Activated CD8-positive, alpha-beta memory T cell treated with anti-CD3 and anti-CD28 coated beads, Interleukin-2, amount 10 ng/mL, durations not matched to agents 7 days and 5 days (primary cell): ENCODE data around the gene FLOT1. TPM values are rescaled to one million over a fixed set of nuclear protein-coding genes. Genes with fewer than 3 reads are reported as not detected.
"Not testable (repeated sequence)": the region's sequence is repeated elsewhere in the genome, so short reads cannot be mapped to it uniquely, and the experiment has no call there.

Experiments used
- ATAC-seq: fragments of 150-1000 bp; cut with Tn5 transposase; one replicate; pipeline ENCODE4 v1.10.0; 2021; ENCODE audit warnings: moderate library complexity
- CTCF ChIA-PET: fragments of 350-600 bp; sonication (Branson Sonifier 250); formaldehyde crosslinking; loops from one replicate; lab custom pipeline; 2021; ENCODE audit warnings: antibody characterized with exemption; lab: Charles Lee
- DNase-seq: peaks from one replicate; pipeline ENCODE4 v3.0.0-alpha.2; 2020
- H3K27ac Mint-ChIP-seq: one replicate; pipeline ENCODE4 v1.8.0; 2021; ENCODE audit warnings: mild to moderate bottlenecking, mixed read lengths
- H3K27me3 Mint-ChIP-seq: one replicate; pipeline ENCODE4 v1.8.0; 2021; ENCODE audit warnings: mixed read lengths
- H3K36me3 Mint-ChIP-seq: one replicate; pipeline ENCODE4 v1.8.0; 2021; ENCODE audit warnings: mild to moderate bottlenecking, mixed read lengths
- H3K4me1 Mint-ChIP-seq: one replicate; pipeline ENCODE4 v1.8.0; 2021; ENCODE audit warnings: mixed read lengths
- H3K4me3 Mint-ChIP-seq: one replicate; pipeline ENCODE4 v1.8.0; 2021; ENCODE audit warnings: mild to moderate bottlenecking, moderate library complexity, mixed read lengths
- H3K9me3 Mint-ChIP-seq: one replicate; pipeline ENCODE4 v1.8.0; 2022; ENCODE audit warnings: low read depth, mixed read lengths
- total RNA-seq, 2 experiments: library from RNA; stranded (reverse); gene quantifications; one replicate each; pipeline ENCODE4 v1.2.3, GENCODE V29; 2021

The FLOT1 gene
- total RNA-seq, 2 experiments from 2014 or later: 165 to 184 TPM

DNA sequence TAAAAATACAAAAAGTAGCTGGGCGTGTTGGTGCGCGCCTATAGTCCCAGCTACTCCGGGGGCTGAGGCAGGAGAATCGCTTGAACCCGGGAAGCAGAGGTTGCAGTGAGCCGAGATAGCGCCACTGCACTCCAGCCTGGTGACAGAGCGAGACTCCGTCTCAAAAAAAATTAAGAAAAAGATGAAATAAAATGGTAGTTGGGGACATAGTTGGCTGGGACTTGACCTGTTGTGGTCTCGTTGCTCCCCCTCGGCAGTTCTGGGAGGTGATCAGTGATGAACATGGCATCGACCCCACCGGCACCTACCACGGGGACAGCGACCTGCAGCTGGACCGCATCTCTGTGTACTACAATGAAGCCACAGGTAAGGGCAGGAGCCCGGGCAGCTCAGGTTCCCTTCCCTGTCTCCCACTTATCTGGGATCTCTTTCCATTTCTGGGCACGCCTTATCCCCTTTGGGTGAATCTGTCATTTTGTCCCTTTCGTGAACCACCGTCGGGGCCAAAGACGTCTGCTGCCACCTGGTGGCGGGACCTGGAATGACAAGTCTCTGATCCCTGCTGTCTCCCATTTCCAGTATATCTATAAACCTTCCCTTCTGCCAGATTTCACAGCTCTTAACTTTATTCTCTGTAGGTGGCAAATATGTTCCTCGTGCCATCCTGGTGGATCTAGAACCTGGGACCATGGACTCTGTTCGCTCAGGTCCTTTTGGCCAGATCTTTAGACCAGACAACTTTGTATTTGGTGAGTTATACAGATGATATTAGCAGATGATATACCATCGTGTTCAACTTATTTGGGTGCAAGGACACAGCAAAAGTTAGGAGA is 20.0 kb downstream of the FLOT1 start:
- H3K4me1 Mint-ChIP-seq: peaks cover 47% of the 10 kb centered on the region
- H3K9me3 Mint-ChIP-seq: no peaks in the 10 kb centered on the region
- H3K27me3 Mint-ChIP-seq: no peaks in the 10 kb centered on the region
- peaks cover 60% of the 10 kb centered on the region for H3K36me3 Mint-ChIP-seq
- H3K27ac Mint-ChIP-seq: peak overlapping the region; percentile 95
- DNase-seq (peak; percentile 89), ATAC-seq (no peak)
- CTCF ChIA-PET: interaction anchor here (0.5 to 32.1 kb wide), 27 partner anchors 9 to 365 kb away, joined by 3 to 936 read pairs (median 6); partner anchors contain the start of genes DHX16, FLOT1, MRPS18B and NRM
- H3K4me3 Mint-ChIP-seq: peak overlapping the region; percentile 99

GRCh38 chr6:30722025-30722279 is 20.5 kb downstream of the FLOT1 start:
- ATAC-seq, H3K27me3 Mint-ChIP-seq, H3K9me3 Mint-ChIP-seq: not testable (repeated sequence)
- peaks cover 50% of the 10 kb centered on the region for H3K4me1 Mint-ChIP-seq
- peak overlapping the region; percentile 99 for H3K4me3 Mint-ChIP-seq
- H3K36me3 Mint-ChIP-seq: peaks cover 63% of the 10 kb centered on the region
- peak overlapping the region; percentile 95 for H3K27ac Mint-ChIP-seq
- peak; percentile 57 for DNase-seq
- CTCF ChIA-PET: interaction anchor here (0.5 to 32.1 kb wide), 25 partner anchors 9 to 365 kb away, joined by 3 to 936 read pairs (median 7); partner anchors contain the start of genes DHX16, FLOT1, MRPS18B and NRM

- CTCF ChIA-PET: interaction anchor here (0.8 to 32.1 kb wide), 22 partner anchors 9 to 239 kb away, joined by 3 to 936 read pairs (median 8); partner anchors contain the start of genes DHX16, FLOT1, MRPS18B and NRM
- no peaks in the 10 kb centered on the region for H3K9me3 Mint-ChIP-seq
- H3K27me3 Mint-ChIP-seq: no peaks in the 10 kb centered on the region
- ATAC-seq (peak; percentile 24), DNase-seq (peak; percentile 93)
- peaks cover 64% of the 10 kb centered on the region for H3K36me3 Mint-ChIP-seq
- peak overlapping the region; percentile 99 for H3K4me3 Mint-ChIP-seq
- peaks cover 55% of the 10 kb centered on the region for H3K4me1 Mint-ChIP-seq
- H3K27ac Mint-ChIP-seq: peak overlapping the region; percentile 95
Measured at GRCh38 chr6:30721198-30722024, 21.1 kb downstream of the FLOT1 start.

GRCh38 chr6:30720738-30721197 is 21.7 kb downstream of the FLOT1 start:
- DNase-seq (peak; percentile 86), ATAC-seq (no peak)
- H3K4me3 Mint-ChIP-seq: peak overlapping the region; percentile 99
- CTCF ChIA-PET: interaction anchor here (0.7 to 32.1 kb wide), 13 partner anchors 8 to 180 kb away, joined by 3 to 936 read pairs (median 16); partner anchors contain the start of genes DHX16 and FLOT1
- no peaks in the 10 kb centered on the region for H3K9me3 Mint-ChIP-seq
- H3K4me1 Mint-ChIP-seq: peaks cover 58% of the 10 kb centered on the region
- H3K27ac Mint-ChIP-seq: peak overlapping the region; percentile 95
- H3K36me3 Mint-ChIP-seq: peaks cover 64% of the 10 kb centered on the region
- no peaks in the 10 kb centered on the region for H3K27me3 Mint-ChIP-seq

- H3K27me3 Mint-ChIP-seq: no peaks in the 10 kb centered on the region
- H3K4me1 Mint-ChIP-seq: peaks cover 58% of the 10 kb centered on the region
- no peaks in the 10 kb centered on the region for H3K9me3 Mint-ChIP-seq
- CTCF ChIA-PET: interaction anchor here (0.7 to 32.1 kb wide), 13 partner anchors 9 to 179 kb away, joined by 3 to 936 read pairs (median 5); partner anchors contain the start of genes DHX16, FLOT1, MRPS18B and PPP1R10
- peaks cover 64% of the 10 kb centered on the region for H3K36me3 Mint-ChIP-seq
- H3K4me3 Mint-ChIP-seq: peak within 1 kb of the TSS; percentile 99
- ATAC-seq: peak; percentile 72
- H3K27ac Mint-ChIP-seq: peak within 1 kb of the TSS; percentile 95
- peak; percentile 98 for DNase-seq
Measured at GRCh38 chr6:30719791-30720737, 22.4 kb downstream of the FLOT1 start, which contains the start of gene TUBB. TUBB (plus strand) TSS chr6:30720352; CDS start chr6:30720507, 155 bp downstream.

GRCh38 chr6:30719356-30719755 is 23.1 kb downstream of the FLOT1 start:
- CTCF ChIA-PET: interaction anchor here (1.2 to 32.1 kb wide), 7 partner anchors 8 to 178 kb away, joined by 3 to 936 read pairs (median 4); partner anchors contain the start of genes DHX16, MRPS18B and PPP1R10
- Mint-ChIP-seq H3K4me1 (peaks cover 56% of the 10 kb centered on the region), H3K27me3 (no peaks in the 10 kb centered on the region), H3K9me3 (no peaks in the 10 kb centered on the region), H3K36me3 (peaks cover 63% of the 10 kb centered on the region), H3K27ac (peak overlapping the region; percentile 95), H3K4me3 (peak overlapping the region; percentile 99)
- no peak for ATAC-seq
- no peak for DNase-seq

- Mint-ChIP-seq H3K27ac (peak overlapping the region; percentile 100), H3K36me3 (peaks cover 58% of the 10 kb centered on the region), H3K4me3 (peak overlapping the region; percentile 99), H3K4me1 (peaks cover 49% of the 10 kb centered on the region)
- CTCF ChIA-PET: interaction anchor here (0.8 to 32.1 kb wide), 8 partner anchors 13 to 122 kb away, joined by 3 to 936 read pairs (median 4); partner anchors contain the start of genes DHX16, MRPS18B and PPP1R10
- H3K9me3 Mint-ChIP-seq, H3K27me3 Mint-ChIP-seq, ATAC-seq, DNase-seq: not testable (repeated sequence)
Measured at GRCh38 chr6:30717845-30718720, 24.4 kb downstream of the FLOT1 start.

DNA sequence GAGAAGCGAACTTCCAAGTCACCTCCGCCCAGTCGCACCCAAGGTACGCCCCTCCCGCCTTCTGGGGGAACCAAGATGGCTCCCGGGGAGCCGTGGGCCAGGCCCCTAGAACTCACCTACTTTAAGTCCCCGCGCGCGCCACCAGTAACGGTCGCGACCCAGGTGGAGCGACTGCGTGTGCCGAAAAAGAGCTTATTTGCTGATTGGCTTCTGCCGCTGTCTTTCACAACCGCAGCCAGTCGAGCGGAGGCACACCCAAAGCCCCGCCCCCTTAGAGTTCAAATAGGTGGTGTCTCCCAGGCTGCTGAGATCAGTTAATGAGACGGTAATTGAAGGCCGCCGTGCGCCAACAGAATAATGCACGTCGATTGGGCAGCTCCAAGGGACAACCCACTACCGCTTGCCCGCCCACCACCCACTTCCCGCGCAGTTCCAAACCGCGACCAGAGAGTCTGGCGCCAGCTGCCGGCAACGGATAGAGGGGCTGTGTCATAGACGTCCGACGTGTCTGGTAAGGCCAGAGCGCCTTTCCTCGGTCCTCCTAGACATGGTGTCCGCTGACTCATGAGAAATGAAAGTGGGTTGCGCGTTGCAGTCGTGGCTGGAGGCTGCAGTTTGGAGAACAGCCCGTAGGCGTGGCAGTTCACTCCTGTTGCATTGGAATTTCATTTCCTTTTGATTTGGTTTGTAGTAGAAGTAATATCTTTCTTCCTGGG is 25.2 kb downstream of the FLOT1 start, which contains the start of gene MDC1:
TSS of gene MDC1 (minus strand) at position 153 of the 716 bp plus-strand sequence. CDS start 2,106 bp downstream, outside the sequence.
- Mint-ChIP-seq H3K27ac (peak within 1 kb of the TSS; percentile 100), H3K36me3 (peaks cover 57% of the 10 kb centered on the region), H3K27me3 (no peaks in the 10 kb centered on the region), H3K9me3 (no peaks in the 10 kb centered on the region), H3K4me3 (peak within 1 kb of the TSS; percentile 99), H3K4me1 (peaks cover 51% of the 10 kb centered on the region)
- ATAC-seq (peak; percentile 79), DNase-seq (peak; percentile 100)
- CTCF ChIA-PET: interaction anchor here (0.7 to 32.1 kb wide), 8 partner anchors 13 to 235 kb away, joined by 3 to 936 read pairs (median 4); partner anchors contain the start of gene DHX16

DNA sequence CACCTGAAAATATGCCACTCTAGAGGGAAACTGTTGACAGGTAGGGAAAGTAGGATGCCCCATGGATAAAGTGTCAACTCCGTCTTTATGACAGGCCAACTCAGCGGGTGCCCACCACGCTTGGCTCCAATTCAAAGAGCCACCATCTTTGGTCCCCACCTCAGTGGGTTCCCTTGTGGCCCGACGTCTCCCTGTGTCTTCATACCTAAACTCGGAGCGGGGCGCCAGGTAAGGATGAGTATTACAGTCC is 25.7 kb downstream of the FLOT1 start:
- Mint-ChIP-seq H3K4me3 (peak overlapping the region; percentile 99), H3K27ac (peak overlapping the region; percentile 100), H3K27me3 (no peaks in the 10 kb centered on the region), H3K36me3 (peaks cover 55% of the 10 kb centered on the region), H3K4me1 (peaks cover 56% of the 10 kb centered on the region), H3K9me3 (no peaks in the 10 kb centered on the region)
- DNase-seq (no peak), ATAC-seq (no peak)
- CTCF ChIA-PET: interaction anchor here (0.7 to 32.1 kb wide), 7 partner anchors 13 to 235 kb away, joined by 3 to 936 read pairs (median 5); partner anchors contain the start of gene DHX16

GRCh38 chr6:30714263-30714662 is 28.2 kb downstream of the FLOT1 start:
- no peak overlapping the region for H3K4me3 Mint-ChIP-seq
- no peaks in the 10 kb centered on the region for H3K27me3 Mint-ChIP-seq
- no peak for DNase-seq
- ATAC-seq: no peak
- H3K4me1 Mint-ChIP-seq: peaks cover 67% of the 10 kb centered on the region
- CTCF ChIA-PET: interaction anchor here (3.5 to 32.1 kb wide), 3 partner anchors 8 to 40 kb away, joined by 19 to 936 read pairs (median 21); partner anchors contain the start of genes DHX16 and NRM
- H3K36me3 Mint-ChIP-seq: peaks cover 53% of the 10 kb centered on the region
- no peak overlapping the region for H3K27ac Mint-ChIP-seq
- no peaks in the 10 kb centered on the region for H3K9me3 Mint-ChIP-seq
